NOMO-1 treated with dmso at 0.1 percent for 144 hours (cell line): ENCODE results near the gene NIBAN1.
"Not testable (repeated sequence)": the region's sequence is repeated elsewhere in the genome, so short reads cannot be mapped to it uniquely, and the experiment has no call there.

Source experiments
- DNase-seq: peaks from one replicate; lab custom pipeline; 2025; ENCODE audit not compliant: unreplicated experiment; lab: John Stamatoyannopoulos, UW

NIBAN1 gene

DNA sequence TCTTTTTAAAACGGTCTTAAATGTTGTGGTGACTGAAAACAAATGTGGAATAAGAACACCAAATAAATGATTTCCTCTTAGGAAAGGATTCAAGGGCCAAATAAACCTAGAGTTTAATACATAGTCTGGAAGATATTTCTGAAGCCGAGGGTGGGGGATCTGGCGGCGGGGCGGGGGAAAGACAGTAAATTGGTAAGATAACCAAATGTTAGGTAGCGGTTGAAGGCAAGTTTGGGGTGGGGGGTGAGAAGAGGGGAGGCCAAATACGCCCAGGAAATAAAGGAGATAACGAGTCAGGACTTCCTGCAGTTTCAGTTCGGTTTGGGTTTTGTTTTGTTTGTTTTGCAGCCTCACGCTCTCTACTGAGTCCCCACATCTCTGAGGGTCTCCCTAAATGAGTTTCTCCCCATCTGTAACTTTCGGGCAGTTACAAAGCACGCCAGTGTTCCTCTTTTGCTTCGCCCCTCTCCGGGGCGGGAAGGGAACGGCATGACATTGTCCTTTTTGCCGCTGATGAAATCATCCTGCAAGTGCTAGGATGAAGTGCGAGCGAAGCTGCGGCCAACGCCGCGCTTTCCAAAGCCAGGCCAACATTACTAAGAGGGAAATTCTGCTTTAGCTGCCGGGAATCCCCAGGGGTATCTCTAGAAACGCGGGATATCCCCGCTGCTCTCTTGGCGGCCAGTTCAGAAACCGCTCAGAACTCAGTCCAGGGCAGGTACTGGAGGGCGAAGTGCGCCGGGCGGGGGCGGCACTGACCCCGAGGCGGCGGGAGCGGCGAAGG lies 844 bp downstream of the NIBAN1 start:
- peak; percentile 25 for DNase-seq

DNA sequence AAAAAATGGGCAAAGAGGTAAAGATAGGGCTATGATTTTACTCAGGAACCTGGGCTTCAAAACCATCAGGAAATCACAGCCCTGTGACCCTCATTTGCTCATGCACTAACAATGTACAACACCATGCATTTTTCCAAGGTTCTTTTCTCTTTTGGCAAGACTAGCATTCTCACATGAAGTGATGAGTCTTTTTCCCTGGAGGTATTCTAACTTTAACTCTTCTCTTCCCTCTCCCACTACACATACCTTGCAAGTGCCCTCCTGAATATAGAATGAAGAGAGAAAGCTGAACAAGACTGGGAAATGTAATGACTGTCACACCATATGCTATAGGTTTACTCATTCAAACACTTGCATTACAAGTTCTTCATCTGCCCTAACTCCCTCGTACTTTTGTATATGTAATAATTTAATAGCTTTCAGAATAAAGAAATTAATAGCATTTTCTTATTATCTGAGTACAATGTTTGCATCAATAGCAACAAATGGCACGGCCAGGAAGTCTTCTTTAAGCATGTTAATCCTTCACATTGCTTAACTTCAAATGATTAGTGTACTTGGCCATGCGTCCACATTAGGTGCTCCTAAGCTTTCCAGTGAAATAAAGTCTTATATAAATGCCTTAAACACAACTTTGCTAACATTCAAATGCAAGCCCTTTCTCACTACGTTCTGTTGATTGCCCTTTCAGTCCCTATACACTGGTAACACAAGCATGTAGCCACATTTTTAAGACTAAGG lies 1.8 kb downstream of the NIBAN1 start:
- DNase-seq, result no peak

DNA sequence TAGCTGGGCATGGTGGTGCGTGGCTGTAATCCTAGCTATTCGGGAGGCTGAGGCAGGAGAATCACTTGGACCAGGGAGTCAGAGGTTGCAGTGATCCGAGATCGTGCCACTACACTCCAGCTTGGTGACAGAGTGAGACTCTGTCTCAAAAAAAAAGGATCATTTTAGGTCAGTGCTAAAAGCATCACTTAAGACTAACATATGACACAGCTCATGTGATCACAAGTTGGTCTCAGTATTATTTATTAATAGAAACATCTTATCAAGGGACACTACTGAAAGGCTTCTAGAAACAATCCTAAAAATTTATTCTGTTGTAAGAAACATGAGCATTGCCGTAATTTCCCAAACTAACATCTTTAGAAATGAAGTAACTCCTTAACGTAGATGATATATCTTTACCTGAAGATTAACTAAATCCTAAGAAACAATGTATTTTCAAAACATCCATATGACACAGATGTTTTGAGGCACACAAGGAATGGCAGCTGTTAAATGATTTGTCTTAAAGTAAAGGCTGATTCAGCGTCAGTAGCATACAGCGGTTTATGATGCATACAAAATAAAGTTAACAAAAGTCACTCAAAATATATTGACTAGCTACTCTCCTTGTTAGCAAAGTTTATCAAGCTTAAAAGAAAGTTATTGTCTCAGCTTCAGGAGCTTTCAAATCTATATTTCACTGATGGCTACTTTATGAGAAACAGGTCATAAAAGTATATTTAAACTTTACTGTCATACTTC lies 2.6 kb downstream of the NIBAN1 start:
- DNase-seq, result no peak

DNA sequence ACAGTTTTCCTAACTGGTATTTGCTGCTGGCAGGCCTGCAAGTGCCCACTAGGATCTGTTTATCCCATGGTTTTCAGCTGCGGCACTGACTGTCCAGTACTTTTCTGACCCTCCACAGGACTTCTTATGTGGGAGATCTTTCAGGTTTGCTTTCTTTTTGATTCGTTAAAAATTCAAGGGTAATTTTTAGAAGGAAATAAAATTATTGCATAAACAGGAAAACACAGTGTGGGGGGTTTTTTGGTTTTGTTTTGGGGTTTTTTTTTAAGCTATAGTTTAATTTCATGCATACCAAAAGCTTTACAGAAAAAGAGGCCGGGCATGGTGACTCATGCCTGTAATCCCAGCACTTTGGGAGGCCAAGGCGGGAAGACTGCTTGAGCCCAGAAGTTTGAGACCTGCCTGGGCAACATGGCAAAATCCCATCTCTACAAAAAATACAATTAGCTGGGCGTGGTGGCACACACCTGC lies 3.6 kb downstream of the NIBAN1 start:
- DNase-seq, result no peak

DNA sequence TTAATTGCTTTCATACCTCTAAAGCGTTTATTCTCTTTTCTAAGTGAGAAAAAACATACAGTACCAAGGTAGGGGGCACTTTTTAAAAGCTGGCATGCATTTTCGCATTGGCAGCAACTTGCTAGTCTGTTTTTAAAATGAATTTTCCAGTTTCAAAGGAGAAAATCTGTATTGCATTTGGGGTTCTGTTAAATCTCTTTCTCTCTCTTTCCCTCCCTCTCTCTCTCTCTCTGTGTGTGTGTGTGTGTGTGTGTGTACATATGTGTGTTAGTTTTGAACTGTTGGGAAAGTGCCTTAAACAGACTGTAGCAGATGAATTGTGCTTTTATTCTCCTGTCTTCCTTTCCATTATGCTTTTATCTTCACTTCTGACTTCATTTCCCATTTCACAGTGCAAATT lies 7.3 kb downstream of the NIBAN1 start:
- DNase-seq, result no peak

DNA sequence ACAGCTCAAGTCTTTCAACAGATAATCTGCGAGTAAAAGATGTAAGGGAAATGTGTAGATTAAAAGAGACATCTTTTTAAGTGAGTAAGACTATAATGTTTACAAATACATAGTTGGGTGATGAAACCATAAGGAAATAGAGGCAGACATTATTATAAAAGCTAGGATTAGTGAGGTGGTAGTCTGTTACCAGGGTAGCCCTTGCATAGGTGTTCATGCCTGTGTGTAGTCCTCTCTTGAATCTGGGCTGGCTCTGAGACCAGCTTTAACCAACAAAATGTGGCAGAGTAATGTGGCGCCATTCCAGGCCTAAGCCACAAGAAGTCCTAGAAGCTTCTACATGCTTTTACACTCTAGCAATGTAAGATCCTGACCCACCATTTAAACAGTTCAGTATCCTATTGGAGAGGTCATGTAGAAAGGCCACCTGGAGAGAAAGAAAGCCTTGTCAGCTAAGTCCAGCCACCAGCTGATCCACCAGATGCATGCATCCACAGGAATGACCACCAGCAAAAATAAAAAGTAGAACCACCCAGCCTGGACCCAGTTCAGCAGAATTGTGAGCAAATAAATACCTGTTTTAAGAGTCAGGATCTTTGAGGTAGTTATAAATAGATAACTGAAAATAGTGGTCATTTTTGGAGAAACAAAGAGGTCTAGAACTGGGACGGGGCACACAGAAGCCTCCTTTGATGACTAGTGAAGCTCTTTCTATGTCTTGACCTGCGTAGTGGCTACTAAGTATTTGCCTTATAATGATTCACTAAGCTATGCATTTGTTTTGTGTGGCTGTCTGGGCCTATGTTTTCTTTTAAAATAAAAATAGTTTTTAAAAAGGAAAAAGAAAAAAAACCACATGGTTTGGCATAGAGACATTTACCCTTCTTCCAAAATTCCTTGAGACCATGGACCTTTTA lies 8.1 kb downstream of the NIBAN1 start:
- DNase-seq, result no peak

DNA sequence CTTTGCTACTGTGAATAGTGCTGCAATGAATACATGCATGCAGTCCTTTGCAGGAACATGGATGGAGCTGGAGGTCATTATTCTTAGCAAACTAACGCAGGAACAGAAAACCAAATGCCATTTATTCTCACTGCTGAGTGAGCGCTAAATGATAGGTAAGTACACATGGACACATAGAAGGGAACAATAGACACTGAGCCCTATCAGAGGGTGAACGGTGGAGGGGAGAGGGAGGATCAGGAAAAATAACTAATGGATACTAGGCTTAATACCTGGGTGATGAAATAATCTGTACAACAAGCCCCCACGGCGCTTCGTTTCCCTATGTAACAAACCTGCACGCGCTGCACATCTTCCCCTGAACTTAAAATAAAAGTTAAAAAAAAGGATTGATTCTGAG lies 8.9 kb downstream of the NIBAN1 start:
- DNase-seq, result no peak

DNA sequence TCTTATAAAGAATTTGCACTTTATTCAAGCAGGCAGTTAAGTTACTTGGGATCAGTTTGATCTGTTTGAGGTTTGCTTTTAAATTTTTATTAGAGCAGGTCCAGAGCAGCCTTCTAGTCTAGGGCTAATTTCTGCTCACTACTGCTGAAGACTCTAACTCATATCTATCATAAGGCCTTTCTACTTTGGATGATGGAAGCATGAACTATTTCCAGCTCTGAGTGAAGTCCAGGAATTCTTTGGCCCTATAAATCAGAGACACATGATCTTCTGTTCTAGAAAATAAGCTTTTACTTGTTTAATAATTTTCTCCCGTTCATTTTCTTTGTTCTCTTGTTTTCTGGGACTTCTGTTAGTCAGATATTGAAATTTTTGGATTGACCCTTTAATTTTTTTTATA lies 14.7 kb downstream of the NIBAN1 start:
- DNase-seq, result no peak

DNA sequence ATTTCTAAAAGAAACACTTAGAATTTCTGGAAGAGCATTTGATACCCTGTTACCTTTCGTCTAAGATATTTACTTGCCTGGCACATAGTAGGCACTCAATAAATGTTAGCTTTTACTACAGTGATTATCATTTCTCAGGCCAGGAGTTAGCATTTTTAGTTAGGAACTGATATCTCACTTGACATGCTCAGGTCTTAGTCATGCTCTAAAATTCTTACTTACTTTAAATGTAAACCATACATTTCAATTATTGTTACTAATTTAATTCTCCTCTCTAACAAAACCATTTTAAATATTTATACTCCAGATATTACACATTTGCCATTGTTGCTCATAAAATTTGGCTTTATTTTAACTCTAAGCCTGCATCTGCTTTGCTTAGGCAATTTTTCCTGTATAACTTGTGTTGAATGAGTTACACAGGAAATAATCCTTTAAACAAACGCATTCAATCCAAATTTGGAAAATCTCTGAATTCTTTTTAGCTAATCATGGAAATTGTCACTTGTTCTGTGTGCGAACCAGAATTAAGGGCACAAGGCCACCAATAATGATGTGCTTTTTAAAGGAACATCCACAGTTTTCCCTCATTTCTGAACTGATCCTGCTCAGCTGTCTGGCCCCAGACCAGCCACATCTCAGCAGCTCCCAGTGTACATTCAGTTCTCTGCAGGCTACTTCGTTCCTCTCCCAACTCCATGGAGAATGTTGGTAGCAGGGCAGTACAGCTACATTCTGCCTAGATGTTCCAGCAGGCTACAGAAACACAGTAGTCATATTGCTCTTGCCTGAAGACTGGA lies 15.6 kb downstream of the NIBAN1 start:
- no peak for DNase-seq

DNA sequence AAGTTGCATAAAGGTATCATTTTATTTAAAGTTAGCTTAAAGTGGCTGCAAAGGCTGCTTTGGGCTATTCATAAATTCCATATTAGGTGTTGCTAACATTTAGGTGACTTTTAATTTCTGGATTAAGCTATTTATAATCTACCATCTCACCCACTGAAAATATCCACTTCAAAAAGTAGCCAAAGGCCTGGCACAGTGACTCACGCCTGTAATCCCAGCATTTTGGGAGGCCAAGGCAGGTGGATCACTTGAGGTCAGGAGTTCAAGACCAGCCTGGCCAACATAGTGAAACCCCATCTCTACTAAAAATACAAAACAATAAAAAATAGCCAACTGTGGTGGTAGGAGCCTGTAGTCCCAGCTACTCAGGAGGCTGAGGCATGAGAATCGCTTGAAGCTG lies 16.4 kb downstream of the NIBAN1 start:
- not testable (repeated sequence) for DNase-seq

DNA sequence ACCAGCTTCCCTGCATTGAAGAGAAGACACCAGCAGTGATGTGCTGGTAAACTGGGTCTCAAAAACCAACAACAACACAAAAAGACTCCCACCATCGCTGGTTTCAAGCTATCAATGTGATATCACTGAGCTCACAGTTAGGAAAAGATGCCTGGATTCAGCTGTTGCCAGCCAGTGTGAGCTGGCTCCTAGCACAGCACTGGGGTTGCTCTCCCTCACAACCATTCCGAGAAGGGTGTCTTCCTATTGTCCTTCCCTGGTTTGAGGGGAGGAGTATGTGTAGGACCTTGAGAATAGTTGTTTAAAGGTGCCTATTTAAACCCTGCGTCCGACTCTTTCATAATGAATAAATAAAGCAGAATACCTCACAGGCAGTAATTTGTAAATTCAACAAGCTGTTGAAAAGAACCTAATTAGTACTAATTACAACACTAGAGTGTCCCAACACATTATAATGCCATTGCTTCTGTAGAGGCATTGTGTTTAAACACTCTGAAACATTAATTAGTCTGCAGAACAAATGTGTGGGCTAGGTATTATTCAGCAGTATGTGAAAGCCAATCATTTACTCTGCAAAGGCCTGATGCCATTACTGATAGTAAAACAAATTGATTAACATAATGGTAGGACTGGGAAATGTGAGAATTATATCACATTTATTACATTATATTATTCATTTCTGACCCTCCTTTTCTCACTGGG lies 17.2 kb downstream of the NIBAN1 start:
- DNase-seq, result no peak

DNA sequence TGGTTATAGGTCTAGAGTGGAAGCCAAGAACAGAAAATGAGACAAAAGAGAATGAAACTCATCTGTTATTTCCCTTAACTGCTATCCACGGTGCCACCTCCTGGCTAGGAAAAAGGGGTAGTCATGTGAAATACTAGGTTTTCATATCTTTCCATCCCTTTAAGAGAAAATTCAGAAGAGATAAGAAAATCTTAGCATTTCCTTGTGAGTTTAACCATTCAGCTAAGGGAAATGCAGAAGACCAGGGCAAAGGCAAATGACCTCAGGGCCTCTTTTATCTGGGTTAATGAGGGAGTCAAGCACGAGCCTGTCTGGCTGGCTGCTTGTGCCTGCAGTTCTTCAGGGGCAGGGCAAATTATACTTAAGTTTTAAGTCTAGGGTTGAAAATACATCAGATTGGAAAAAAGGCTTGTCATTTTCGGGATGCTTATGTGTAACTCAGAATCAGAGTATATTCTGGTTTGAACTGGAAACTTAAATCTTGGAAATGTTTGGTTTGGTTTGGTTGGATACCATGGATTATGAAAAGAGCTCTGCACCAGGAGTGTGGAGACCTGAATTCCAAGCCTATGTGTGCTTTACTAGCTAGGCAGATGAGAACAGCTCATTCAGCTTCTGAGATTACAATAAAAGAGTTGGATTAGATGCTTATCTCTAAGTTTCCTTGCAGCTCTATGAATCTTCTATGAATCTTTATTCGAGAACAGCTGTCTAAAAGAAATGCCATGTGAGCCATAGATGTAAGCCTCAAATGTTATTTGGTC lies 19.9 kb downstream of the NIBAN1 start:
- DNase-seq, result no peak

DNA sequence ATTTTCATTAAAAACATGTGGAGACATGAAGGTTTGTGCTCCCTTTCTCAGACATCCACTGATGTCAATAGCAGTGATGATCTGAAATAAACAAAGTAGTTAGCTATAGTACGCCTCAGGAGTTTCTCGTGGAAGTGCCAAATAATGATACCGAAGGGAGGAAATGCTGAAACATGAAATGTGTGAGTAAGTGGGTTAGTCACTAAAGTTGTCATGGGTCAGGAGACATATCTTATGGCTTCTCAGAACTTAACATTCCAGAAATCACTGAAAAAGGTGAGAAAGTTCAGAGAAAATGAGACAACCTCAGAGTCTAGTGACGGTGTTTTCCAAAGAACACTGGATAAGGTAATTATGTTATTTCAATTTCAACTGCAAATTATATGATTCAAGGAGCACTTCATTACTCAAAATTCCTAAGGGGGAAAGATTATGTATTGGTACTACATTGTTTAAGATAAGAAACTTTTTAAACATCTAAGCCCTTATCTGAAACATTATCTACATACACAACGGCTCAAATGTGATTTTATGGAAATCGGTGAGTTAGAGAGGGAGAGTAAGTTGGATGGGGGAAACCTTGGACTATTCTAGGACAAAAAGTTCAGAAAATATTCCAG lies 20.6 kb downstream of the NIBAN1 start:
- DNase-seq, result no peak

DNA sequence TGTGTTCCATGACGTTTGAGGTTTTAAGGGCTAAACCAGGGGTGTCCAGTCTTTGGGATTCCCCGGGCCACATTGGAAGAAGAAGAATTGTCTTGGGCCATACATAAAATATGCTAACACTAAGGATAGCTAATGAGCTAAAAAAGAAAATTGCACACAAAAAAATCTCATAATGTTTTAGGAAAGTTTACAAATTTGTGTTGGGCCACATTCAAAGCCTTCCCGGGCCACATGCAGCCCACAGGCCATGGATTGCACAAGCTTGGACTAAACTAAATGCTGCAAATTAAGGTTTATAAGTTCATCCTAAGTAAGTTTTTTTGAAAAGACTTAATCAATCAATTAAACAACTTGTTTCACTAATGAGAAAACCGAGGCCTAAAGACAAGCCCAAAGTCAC lies 21.9 kb downstream of the NIBAN1 start:
- no peak for DNase-seq

DNA sequence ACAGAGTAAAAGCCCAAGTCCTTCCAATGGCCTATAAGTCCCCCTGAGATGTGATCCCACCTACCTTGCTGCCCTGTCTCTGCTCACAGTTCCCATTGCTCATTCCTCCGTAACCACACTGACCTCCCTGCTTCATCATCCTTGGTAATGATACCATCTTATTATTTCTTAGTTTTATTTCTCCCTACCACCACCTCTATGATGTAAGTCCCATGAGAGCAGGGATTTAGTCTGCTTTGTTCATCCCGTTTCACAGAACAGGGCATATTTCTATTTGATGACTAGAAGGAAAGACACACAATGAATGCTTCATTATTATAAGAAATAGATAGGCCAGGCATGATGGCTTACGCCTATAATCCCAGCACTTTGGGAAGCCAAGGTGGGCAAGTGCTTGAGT lies 22.5 kb downstream of the NIBAN1 start:
- no peak for DNase-seq

DNA sequence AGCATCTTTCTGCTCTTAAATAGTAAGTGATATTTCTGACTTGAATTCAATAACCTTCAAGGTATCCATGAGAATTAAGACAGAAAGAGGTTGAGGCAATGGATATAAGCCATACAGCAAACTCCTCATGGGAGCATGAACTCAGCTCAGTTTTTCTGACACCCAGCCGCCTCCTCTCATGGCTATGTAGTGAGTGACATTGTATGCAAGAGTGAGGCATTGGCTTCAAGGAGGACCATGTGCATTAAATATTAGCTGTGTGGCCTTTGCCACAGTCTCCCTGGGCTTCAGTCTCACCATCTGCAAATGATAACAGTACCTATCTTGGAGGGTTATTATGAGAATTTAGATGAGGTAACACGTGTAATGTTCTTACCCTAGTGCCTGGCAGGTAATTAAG lies 23.4 kb downstream of the NIBAN1 start:
- DNase-seq, result no peak

DNA sequence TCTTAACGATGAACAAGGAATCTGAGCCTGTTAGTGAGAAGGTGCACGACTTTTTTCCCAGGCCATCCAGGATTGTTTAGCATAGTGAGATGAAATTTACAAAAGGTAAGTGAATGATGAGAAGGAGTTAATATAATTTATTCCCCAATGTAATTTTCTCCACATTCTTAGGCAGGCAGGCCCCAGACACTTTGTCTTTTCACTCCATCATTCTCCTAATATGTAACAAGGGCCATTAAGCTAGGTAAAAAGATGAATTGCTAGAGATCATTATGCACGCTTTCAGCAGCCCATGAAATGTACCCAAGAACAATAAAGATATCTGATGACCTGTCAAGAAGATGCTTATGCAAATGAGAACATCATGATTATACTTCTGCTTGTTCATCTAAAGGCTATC lies 24.1 kb downstream of the NIBAN1 start:
- DNase-seq, result no peak
